C4-2B (cell line): ENCODE data around the gene KLHL21.
"Not testable (repeated sequence)": the region's sequence is repeated elsewhere in the genome, so short reads cannot be mapped to it uniquely, and the experiment has no call there.

Source experiments
- H3K27ac ChIP-seq: fragments of 450-650 bp; 2 replicates; pipeline ENCODE4 v1.5.1; 2017
- ZFX ChIP-seq: fragments of 450-650 bp; IDR thresholded peaks from 2 replicates; pipeline ENCODE4 v1.6.1; 2017
- TF ChIP-seq, protein P1 (sequence below): fragments of 450-650 bp; conservative IDR thresholded peaks from 2 replicates; pipeline ENCODE4 v1.5.1; 2017; ENCODE audit warnings: mild to moderate bottlenecking

The KLHL21 gene

DNA sequence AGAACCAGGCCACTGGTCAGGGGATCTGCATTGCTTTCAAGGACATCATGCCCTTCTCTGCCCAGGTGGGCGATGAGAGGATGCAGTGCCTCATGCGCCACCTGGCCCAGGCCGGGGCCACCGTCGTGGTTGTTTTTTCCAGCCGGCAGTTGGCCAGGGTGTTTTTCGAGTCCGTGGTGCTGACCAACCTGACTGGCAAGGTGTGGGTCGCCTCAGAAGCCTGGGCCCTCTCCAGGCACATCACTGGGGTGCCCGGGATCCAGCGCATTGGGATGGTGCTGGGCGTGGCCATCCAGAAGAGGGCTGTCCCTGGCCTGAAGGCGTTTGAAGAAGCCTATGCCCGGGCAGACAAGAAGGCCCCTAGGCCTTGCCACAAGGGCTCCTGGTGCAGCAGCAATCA, 27.9 kb downstream of the KLHL21 start:
- TF ChIP-seq ZFX = no peak
- TF ChIP-seq, protein P1, sequence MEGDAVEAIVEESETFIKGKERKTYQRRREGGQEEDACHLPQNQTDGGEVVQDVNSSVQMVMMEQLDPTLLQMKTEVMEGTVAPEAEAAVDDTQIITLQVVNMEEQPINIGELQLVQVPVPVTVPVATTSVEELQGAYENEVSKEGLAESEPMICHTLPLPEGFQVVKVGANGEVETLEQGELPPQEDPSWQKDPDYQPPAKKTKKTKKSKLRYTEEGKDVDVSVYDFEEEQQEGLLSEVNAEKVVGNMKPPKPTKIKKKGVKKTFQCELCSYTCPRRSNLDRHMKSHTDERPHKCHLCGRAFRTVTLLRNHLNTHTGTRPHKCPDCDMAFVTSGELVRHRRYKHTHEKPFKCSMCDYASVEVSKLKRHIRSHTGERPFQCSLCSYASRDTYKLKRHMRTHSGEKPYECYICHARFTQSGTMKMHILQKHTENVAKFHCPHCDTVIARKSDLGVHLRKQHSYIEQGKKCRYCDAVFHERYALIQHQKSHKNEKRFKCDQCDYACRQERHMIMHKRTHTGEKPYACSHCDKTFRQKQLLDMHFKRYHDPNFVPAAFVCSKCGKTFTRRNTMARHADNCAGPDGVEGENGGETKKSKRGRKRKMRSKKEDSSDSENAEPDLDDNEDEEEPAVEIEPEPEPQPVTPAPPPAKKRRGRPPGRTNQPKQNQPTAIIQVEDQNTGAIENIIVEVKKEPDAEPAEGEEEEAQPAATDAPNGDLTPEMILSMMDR = no peak
- no peak overlapping the region for H3K27ac ChIP-seq

DNA sequence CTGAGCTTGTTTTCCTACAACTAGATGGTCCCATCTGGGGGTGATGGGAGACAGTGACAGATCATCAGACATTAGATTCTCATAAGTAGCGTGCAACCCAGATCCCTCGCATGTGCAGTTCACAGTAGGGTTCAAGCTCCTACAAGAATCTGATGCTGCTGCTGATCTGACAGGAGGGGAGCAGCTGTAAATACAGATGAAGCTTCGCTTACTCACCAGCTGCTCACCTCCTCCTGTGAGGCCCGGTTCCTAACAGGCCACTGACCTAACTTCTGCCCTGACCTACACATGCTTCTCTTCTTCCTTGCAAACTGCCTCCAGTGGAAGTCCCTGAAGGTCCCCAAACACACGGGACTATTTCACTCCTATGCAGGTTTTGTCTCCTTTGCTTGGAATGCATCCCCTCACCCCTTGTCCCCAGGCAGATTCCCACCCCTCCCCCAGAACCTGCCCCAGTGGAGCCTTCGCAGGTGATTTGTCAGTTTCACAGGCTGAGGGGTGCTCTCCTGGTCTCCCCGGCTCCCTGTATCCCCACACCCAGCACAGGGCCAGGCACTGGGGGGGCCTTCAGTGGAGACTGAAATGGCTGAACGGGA, 28.5 kb downstream of the KLHL21 start:
- no peak for TF ChIP-seq ZFX
- TF ChIP-seq, protein P1 = no peak
- no peak overlapping the region for H3K27ac ChIP-seq

DNA sequence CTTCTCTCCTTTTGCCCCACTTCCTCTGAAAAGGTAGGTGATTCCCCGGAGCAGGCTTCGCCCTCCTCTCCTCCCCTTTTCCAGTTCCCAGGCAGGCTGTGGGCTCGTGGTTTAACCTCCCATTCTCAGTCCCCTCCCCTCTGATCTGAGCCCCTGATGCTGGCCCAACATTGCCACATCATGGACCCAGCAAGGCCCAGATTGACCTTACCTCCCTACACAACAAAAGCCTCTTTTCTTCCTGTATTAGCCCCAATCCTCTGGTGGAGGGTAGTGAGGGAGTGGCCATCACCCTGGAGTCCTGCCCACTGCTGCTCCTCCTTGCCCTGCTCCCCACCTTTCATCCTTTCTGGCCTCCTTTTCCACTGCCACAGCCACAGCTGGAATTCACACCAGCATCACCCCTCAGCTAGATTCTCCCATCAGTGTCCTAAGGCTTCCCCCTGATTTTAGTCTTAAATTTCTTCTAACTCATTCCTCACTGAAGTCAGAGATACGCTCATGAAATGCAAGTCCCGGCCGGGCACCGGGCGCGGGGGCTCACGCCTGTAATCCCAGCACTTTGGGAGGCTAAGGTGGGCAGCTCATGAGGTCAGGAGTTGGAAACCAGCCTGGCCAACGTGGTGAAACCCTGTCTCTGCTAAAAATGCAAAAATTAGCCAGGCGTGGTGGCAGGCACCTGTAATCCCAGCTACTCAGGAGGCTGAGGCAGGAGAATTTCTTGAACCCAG, 29.9 kb downstream of the KLHL21 start:
- TF ChIP-seq, protein P1 = no peak
- no peak for TF ChIP-seq ZFX
- no peak overlapping the region for H3K27ac ChIP-seq

DNA sequence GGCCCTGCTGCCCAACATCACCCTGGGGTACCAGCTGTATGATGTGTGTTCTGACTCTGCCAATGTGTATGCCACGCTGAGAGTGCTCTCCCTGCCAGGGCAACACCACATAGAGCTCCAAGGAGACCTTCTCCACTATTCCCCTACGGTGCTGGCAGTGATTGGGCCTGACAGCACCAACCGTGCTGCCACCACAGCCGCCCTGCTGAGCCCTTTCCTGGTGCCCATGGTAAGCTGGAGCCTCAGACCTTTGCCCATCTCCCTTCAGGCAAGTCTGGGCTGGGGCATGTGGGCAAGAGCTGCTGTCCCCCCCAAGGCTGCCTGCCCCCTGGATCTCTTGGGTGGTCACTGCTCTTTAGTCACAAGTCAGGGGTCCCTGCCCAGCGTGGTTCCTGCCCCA, 31.7 kb downstream of the KLHL21 start:
- no peak for TF ChIP-seq ZFX
- TF ChIP-seq, protein P1 = no peak
- no peak overlapping the region for H3K27ac ChIP-seq

DNA sequence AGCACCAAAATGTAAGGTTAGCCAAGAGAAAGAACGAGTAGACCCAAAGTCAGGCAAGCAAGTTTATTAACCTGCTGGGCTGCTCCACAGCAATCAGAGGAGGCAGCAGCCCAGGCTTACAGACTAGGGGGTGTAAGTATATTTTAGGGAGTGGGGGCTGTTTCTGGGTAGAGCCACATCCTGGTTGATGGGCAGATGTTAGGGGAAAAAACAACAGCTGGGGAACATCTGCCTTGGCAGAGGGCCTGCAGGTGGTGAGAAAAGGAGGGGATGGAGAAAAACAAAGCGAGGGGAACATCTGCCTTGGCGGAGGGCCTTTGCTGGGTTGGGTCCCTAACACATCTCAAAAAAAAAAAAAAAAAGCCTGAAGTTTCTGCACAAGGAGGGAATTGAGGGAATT, 32.6 kb downstream of the KLHL21 start:
- no peak overlapping the region for H3K27ac ChIP-seq
- TF ChIP-seq, protein P1 = no peak
- TF ChIP-seq ZFX = no peak

DNA sequence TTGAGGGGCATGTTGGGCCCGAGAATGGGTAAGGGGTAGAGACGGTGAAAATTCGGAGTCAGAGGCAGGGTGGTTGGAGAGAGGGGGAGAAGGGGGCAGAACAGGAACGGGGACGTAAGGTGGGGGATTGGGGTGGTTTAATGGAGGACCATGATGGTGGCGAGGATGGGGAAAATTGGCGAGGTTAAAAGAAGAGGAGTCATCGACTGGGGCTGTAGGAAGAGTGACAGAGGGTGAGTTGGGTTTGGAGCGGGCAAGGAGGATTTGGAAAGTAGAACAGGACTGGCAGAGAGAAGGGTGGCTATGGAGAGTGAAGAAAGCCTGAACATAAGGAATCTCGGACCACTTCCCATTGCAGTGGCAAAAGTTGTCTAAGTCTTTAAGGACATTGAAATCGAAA, 33.6 kb downstream of the KLHL21 start:
- H3K27ac ChIP-seq = no peak overlapping the region
- no peak for TF ChIP-seq ZFX

DNA sequence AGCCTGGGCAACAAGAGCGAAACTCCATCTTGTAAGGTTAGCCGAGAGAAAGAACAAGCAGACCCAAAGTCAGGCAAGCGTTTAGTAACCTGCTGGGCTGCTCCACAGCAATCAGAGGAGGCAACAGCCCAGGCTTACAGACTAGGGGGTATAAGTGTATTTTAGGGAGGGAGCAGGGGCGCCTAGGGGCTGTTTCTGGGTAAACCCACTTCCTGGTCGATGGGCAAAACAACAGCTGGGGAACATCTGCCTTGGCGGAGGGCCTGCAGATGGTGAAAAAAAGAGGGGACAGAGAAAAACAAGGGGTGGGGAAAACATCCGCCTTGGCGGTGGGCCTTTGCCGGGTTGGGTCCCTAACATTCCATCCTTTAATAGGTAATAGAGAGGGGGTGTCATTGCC, 42.4 kb downstream of the KLHL21 start:
- H3K27ac ChIP-seq = no peak overlapping the region
- TF ChIP-seq, protein P1 = no peak

DNA sequence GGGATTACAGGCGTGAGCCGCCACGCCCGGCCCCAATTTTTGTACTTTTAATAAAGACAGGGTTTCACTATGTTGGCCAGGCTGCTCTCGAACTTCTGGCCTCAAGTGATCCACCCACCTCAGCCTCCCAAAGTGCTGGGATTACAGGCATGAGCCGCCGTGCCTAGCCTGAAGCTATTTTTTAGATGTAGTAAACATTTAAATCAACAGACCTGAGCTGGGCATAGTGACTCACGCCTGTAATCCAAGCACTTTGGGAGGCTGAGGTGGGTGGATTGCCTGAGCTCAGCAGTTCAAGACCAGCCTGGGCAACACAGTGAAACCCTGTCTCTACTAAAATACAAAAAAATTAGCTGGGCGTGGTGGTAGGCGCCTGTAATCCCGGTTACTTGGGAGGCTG, 43.5 kb downstream of the KLHL21 start:
- H3K27ac ChIP-seq = not testable (repeated sequence)
